Stimulated activated naive CD4-positive, alpha-beta T cell (primary cell): ENCODE results near the gene TAF1B.

ENCODE experiments used
- DNase-seq, 6 experiments: peaks; one replicate each; lab custom pipeline; 2025; lab: John Stamatoyannopoulos, UW

TAF1B gene

DNA sequence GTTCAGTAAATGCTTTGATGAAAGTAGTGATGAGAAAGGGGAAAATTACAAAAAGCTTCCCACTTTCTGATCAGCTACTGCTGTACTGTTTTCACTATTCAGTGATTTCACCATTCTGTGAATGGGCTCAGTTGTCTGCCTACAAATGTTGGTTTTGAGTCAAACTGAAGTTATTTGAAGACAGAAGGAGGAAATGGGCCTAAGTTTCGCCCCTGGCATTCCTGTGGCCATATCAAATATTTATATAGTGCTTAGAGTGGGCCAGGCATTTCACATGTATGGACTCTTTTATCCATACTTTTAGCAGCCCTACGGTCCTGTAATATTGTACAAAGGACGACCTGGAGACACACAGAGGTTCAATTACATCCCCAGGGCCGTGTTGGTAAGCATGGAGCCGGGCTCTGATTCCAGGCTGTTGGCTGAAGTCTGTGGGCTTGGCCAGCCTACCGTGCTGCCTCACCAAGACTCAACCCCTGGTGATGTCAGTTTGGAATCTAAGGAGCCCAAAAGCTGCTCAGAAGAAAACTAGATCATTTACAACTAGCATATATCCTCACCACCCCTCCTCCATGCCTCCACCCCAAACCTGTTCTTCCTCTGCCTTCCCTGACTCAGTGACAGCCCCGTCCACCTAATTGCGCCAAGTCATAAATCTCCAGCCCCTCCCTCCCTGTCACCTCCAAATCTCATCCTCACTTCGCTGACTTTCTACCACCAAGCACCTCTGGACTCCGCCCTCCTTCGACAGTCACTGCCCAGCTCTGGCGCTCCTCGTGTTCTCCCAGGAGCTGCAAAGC, 98.1 kb downstream of the TAF1B start:
- DNase-seq, result no peak

- DNase-seq, result no peak
Measured at GRCh38 chr2:9941996-9942390, 98.7 kb downstream of the TAF1B start.

GRCh38 chr2:9944330-9944758, 101.1 kb downstream of the TAF1B start:
- DNase-seq, result no peak

GRCh38 chr2:9945596-9945995, 102.3 kb downstream of the TAF1B start:
- no peak for DNase-seq

DNA sequence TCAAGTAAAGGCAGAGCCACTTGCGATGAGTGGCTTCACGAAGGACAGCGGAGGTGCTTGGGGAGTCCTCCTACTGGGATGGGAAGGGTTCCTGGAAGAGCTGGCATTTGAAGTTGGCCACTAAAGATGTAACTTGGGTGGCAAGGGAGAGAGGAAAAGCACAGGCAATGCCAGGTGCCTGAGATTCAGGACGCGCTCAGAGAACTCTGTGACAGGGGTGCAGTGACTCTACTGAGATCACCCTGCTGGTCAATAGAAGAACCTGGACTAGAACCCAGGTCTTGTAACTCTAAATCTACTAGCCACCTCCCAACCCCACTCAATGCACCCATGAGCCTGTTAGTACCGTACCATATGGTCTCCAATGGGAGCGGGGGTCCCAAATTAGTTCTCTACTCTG, 102.8 kb downstream of the TAF1B start:
- no peak for DNase-seq

DNA sequence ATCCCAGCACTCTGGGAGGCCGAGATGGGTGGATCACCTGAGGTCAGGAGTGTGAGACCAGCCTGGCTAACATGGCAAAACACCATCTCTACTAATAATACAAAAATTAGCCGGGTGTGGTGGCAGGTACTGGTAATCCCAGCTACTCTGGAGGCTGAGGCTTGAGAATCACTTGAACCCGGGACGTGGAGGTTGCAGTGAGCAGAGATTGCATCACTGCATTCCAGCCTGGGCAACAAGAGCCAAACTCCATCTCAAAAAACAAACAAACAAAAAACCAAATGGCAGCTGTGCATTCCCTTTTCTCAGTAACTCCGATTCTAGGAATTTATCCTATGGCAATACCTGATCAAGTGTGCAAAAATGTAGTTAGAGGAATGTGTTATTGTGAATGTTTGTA, 103.5 kb downstream of the TAF1B start:
- no peak for DNase-seq

DNA sequence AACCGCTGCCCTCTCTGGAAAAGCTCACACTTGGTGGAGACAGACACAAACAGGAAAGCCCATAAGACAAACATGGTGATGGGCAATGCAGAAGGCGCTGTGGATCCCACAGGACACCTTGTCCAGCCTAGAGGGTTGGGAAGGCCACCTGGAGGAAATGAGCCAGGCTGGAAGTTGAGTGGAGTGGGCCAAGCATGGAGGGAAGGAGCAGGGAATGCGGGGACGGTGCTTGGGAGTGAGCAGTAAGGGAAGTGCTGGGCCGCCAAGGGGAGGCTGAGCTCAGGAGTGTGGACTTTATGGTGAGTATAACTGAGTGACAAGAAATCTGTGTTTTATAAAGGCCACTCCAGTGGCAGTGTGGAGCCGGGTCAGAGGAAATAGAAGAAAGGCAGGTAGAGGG, 105.4 kb downstream of the TAF1B start:
- no peak for DNase-seq

DNA sequence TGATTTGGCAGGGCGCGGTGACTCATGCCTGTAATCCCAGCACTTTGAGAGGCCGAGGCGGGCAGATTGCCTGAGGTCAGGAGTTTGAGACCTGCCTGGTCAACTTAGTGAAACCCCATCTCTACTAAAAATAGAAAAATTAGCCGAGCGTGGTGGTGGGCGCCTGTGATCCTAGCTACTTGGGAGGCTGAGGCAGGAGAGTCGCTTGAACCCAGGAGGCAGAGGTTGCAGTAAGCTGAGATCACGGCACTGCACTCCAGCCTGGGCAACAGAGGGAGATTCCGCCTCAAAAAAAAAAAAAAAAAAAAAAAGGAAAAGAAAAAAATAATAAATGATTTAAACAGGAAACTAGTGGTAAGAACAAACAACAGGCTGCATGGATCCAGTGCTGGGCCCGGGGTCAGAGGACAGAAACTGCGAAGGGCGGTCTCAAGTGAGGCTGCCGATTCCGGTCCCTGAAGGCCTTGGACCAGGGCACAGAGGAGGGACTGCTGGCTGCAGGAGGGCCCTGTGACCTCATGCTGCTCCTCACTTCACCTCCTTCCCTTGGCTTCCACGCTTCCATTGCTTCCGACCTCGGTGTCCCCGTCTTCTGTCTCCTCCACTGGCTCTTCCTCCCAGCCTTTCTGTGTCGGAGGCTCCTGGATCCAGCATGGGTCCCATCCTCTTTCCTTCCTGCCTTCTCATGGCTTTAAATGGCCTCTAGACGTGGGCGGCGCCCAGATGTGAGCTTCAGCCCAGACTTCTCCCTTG, 106.1 kb downstream of the TAF1B start:
- DNase-seq, result no peak

GRCh38 chr2:9949992-9950520, 106.8 kb downstream of the TAF1B start:
- no peak for DNase-seq

- peak in 4 of 6 experiments; percentile 11 to 70 (median 56) for DNase-seq
Measured at GRCh38 chr2:9950521-9951271, 107.4 kb downstream of the TAF1B start.

DNA sequence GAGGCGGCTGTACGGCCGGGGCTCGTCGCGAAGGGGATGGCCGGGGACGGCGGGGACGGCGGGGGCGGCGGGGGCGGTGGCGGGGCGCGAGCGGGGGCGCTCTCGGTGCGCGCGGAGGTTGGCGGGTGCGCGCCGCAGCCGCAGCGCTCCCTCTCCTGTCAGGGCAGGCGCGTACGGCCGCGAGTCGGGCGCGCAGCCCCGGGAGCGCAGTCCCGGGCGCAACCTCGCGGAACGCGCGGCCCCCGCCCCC, 107.9 kb downstream of the TAF1B start:
- DNase-seq, result no peak

DNA sequence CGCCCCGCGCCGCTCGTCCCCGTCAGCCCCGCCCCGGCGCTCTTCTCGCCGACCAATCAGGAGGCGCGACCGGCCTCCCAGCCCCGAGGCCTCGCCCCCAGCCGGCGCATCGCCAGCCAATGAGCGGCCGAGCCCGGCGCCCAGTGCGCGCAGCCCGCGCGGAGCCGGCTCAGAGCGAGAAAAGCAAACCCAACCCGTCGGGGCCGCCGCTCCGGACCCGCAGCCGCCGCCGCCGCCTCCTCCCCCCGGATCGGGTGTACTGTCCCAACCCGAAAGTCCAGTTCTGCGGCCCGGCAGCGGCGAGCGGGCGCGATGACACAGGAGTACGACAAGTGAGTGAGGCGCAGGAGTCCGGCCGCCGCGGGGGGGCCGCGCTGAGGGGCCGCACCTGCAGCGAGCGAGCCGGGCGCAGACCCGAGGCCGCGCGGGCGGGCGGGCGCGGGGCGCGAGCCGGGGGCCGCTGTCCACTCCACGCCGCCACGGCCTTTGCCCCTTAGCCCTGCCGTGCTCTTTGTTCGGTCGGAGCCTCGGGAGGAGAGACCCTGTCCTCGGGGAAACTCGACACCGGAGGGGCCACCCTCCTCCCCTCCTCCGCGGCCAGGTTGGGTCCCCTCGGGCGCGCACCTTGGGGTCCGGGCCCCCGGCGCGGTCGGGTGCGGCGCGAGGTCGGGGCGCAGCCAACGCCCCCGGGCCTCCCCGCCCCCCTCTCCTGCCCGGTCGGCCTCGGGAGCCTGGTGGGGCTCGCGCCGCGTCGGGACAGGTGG, 108.4 kb downstream of the TAF1B start, which contains the start of gene GRHL1:
Gene GRHL1 (plus strand): TSS at position 172 of the 764 bp plus-strand sequence. CDS start 141 bp downstream, at position 313.
- peak; percentile 79 to 91 (median 86) for DNase-seq

GRCh38 chr2:9952286-9952737, 109.0 kb downstream of the TAF1B start:
- no peak for DNase-seq

DNA sequence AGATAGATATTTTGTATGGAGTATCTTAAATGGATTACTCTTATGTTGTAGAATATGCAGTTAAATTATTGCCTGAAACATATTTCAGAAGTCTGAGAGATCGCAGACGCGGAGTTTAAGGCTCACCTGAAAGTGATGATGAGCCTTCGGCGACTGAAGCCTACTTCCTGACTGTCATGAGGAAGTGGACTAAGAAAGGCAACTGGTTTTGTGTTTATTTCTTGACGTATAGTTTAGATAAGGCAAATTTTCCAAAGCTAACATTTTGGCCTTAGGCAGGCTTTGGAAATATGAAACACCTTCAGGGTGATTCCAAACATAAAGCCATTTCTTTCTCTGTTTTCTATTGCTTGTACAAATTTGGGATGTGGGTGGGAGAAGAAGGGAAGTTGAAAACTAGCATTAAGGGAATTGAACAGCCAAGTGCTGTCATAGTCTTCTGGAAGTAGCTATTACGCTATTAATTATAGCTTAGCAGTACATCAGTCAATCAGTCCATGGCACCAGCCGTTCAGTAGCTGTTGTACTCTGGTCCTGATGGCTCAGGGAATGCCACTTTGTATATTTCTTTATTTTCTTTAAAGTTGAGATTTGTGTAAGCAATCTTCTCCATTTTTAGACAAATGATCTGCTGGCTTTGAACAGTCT, 109.7 kb downstream of the TAF1B start:
- no peak for DNase-seq

- no peak for DNase-seq
Measured at GRCh38 chr2:9954136-9954535, 110.9 kb downstream of the TAF1B start.

- DNase-seq, result no peak
Measured at GRCh38 chr2:9958057-9958456, 114.8 kb downstream of the TAF1B start.

- no peak for DNase-seq
Measured at GRCh38 chr2:9959262-9959661, 116.0 kb downstream of the TAF1B start.

- no peak for DNase-seq
Measured at GRCh38 chr2:9961013-9961412, 117.7 kb downstream of the TAF1B start.

DNA sequence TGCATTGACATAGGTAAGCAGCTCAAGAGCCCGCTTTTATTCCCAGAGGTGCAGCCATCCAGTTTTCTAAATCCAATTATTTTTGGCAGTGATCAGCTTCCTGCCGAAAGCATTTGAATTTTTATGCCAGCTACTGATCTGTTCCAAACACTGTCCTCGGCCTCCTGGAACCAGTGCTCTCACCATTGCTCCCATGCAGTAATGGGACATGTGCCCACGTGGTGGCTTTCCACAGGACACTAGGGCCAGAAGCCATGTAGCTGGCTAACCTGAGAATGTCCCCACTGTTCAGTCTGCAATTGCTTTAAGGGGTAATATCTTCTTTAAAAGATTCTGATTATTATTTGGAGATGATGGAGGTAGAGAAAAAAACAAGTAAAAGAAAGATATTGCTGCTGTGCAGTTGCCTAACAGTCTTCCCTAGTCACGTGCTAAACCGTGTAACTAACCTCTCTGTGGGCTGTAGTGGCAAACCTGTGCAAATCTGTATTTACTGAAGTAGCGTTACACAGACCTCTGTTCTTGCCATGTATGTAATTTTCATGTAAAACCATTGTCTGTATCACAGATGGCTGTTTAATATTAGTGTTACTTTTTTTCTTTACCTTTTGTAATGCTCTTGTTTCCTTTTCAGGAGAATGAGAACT, 121.2 kb downstream of the TAF1B start:
- DNase-seq, result no peak

- peak in 1 of 6 experiments; percentile 16 for DNase-seq
Measured at GRCh38 chr2:9965119-9965822, 122.0 kb downstream of the TAF1B start.
